Measurements from ENCODE around the gene RTF2.

GRCh38 chr20:56442389-56443365 is 25.8 kb upstream of the RTF2 start:
- TF ChIP-seq, protein P1, sequence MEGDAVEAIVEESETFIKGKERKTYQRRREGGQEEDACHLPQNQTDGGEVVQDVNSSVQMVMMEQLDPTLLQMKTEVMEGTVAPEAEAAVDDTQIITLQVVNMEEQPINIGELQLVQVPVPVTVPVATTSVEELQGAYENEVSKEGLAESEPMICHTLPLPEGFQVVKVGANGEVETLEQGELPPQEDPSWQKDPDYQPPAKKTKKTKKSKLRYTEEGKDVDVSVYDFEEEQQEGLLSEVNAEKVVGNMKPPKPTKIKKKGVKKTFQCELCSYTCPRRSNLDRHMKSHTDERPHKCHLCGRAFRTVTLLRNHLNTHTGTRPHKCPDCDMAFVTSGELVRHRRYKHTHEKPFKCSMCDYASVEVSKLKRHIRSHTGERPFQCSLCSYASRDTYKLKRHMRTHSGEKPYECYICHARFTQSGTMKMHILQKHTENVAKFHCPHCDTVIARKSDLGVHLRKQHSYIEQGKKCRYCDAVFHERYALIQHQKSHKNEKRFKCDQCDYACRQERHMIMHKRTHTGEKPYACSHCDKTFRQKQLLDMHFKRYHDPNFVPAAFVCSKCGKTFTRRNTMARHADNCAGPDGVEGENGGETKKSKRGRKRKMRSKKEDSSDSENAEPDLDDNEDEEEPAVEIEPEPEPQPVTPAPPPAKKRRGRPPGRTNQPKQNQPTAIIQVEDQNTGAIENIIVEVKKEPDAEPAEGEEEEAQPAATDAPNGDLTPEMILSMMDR (IDR thresholded peaks at IDR 0.05): no peak
- TF ChIP-seq POLR2A (IDR thresholded peaks at IDR 0.05): no peak

All from heart left ventricle (tissue), 13 donors.